Caco-2 (cell line): ENCODE results near the gene IQCN. TPM values are rescaled to one million over a fixed set of nuclear protein-coding genes. Genes with fewer than 3 reads are reported as not detected.

Source experiments
- BruUV-seq: library from RNA; stranded (reverse); fragments of 400-500 nt; replicated peaks from 2 replicates; lab custom pipeline; 2021; lab: Mats Ljungman, UMichigan
- CTCF ChIA-PET: fragments of 300-600 bp; sonication (Branson Sonifier 250); formaldehyde crosslinking; loops from one replicate; lab custom pipeline; 2022; ENCODE audit warnings: antibody characterized with exemption; lab: Charles Lee
- POLR2A ChIA-PET: fragments of 300-600 bp; sonication (Branson Sonifier 250); formaldehyde crosslinking; loops from one replicate; lab custom pipeline; 2022; ENCODE audit warnings: antibody characterized with exemption; lab: Charles Lee
- DNase-seq, 2 experiments: peaks; one replicate each; pipeline versions ENCODE4 v3.0.0 to v3.0.0-alpha.2; 2020 to 2022
- H3K27me3 ChIP-seq: replicated peaks from 2 replicates; pipeline ENCODE4 v1.6.0; 2011; ENCODE audit warnings: low read length; ENCODE audit not compliant: control insufficient read depth, insufficient read depth
- H3K36me3 ChIP-seq: 2 replicates; pipeline ENCODE4 v1.5.1; 2011; ENCODE audit warnings: low read length; ENCODE audit not compliant: control insufficient read depth, insufficient read depth
- H3K4me1 ChIP-seq: fragments of 250-450 bp; sonication (Bioruptor Pico); 2 replicates; pipeline ENCODE4 v1.5.1; 2020; ENCODE audit warnings: mild to moderate bottlenecking
- H3K4me3 ChIP-seq: 2 replicates; pipeline ENCODE4 v1.5.1; 2011; ENCODE audit warnings: low read depth, mild to moderate bottlenecking, control low read depth, low read length
- H3K9me3 ChIP-seq: fragments of 250-450 bp; sonication (Bioruptor Pico); 2 replicates; pipeline ENCODE4 v1.5.1; 2020; ENCODE audit warnings: mild to moderate bottlenecking, moderate library complexity
- H3K27ac Mint-ChIP-seq: one replicate; pipeline ENCODE4 v1.8.0; 2022; ENCODE audit warnings: mixed read lengths; ENCODE audit not compliant: unreplicated experiment
- H3K27me3 Mint-ChIP-seq: one replicate; pipeline ENCODE4 v1.8.0; 2022; ENCODE audit warnings: mixed read lengths; ENCODE audit not compliant: insufficient read depth, unreplicated experiment
- H3K36me3 Mint-ChIP-seq: one replicate; pipeline ENCODE4 v1.8.0; 2022; ENCODE audit warnings: mild to moderate bottlenecking, mixed read lengths; ENCODE audit not compliant: insufficient read depth, unreplicated experiment
- H3K4me1 Mint-ChIP-seq: one replicate; pipeline ENCODE4 v1.8.0; 2022; ENCODE audit warnings: low read depth, mixed read lengths; ENCODE audit not compliant: unreplicated experiment
- H3K4me3 Mint-ChIP-seq: one replicate; pipeline ENCODE4 v1.8.0; 2022; ENCODE audit warnings: mild to moderate bottlenecking, moderate library complexity, mixed read lengths; ENCODE audit not compliant: unreplicated experiment
- H3K9me3 Mint-ChIP-seq: one replicate; pipeline ENCODE4 v1.8.0; 2022; ENCODE audit warnings: mixed read lengths; ENCODE audit not compliant: unreplicated experiment
- intact Hi-C: fragments of 100-400 bp; cut with micrococcal nuclease; formaldehyde crosslinking; loops from one replicate; pipeline ENCODE4 v1.10.0; 2022; ENCODE audit not compliant: unreplicated experiment
- total RNA-seq: library from RNA; stranded (reverse); gene quantifications from 2 replicates; pipeline ENCODE4 v1.2.3, GENCODE V29; 2022
- TF ChIP-seq, protein P1 (sequence below), 2 experiments: fragments of 200-600 bp in 1 of 2; IDR thresholded peaks; 1 replicate in 1 of 2; 2 replicates in 1 of 2; pipeline versions ENCODE4 v1.5.1 to v1.8.0; 2011 to 2022; ENCODE audit warnings: antibody characterized with exemption in 1 of 2, control low read depth in 1 of 2, inconsistent platforms in 1 of 2, low read depth in 1 of 2, low read length in 1 of 2, mild to moderate bottlenecking in 1 of 2, moderate library complexity in 1 of 2; ENCODE audit not compliant: insufficient read depth in 1 of 2, severe bottlenecking in 1 of 2, unreplicated experiment in 1 of 2

The IQCN gene
- total RNA-seq, 1 experiment from 2014 or later, result 2.1 TPM

DNA sequence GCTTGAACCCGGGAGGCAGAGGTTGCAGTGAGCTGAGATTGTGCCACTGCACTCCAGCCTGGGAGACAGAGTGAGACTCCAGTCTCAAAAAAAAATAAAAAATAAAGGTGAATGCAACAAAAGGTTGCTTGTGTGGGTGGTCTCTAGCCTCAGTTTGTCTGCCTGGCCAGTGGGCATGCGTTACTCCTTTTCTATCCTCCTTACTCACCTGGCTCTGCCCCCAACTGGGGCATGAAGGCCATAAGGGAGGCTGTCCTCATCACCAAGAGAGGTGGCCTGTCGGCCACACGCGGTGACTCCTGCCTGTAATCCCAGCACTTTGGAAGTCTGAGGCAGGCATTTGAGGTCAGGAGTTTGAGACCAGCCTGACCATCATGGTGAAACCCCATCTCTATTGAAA lies 9.1 kb upstream of the IQCN start:
- Mint-ChIP-seq H3K27me3 (peaks cover 6% of the 10 kb centered on the region), H3K36me3 (peaks cover 41% of the 10 kb centered on the region), H3K27ac (no peak overlapping the region), H3K4me3 (no peak overlapping the region), H3K9me3 (no peaks in the 10 kb centered on the region), H3K4me1 (peaks cover 26% of the 10 kb centered on the region)
- BruUV-seq, result no TSS peak
- Histone ChIP-seq H3K4me1 (peaks cover 20% of the 10 kb centered on the region), H3K9me3 (no peaks in the 10 kb centered on the region), H3K36me3 (0 out of 2 replicates have a peak, but pooled peaks cover 3% of the 10 kb centered on the region), H3K27me3 (no peaks in the 10 kb centered on the region), H3K4me3 (no peak overlapping the region)
- TF ChIP-seq, protein P1, sequence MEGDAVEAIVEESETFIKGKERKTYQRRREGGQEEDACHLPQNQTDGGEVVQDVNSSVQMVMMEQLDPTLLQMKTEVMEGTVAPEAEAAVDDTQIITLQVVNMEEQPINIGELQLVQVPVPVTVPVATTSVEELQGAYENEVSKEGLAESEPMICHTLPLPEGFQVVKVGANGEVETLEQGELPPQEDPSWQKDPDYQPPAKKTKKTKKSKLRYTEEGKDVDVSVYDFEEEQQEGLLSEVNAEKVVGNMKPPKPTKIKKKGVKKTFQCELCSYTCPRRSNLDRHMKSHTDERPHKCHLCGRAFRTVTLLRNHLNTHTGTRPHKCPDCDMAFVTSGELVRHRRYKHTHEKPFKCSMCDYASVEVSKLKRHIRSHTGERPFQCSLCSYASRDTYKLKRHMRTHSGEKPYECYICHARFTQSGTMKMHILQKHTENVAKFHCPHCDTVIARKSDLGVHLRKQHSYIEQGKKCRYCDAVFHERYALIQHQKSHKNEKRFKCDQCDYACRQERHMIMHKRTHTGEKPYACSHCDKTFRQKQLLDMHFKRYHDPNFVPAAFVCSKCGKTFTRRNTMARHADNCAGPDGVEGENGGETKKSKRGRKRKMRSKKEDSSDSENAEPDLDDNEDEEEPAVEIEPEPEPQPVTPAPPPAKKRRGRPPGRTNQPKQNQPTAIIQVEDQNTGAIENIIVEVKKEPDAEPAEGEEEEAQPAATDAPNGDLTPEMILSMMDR (IDR thresholded peaks at IDR 0.05; ENCODE audit: insufficient read depth in 1 of 2, low read depth in 1 of 2, low read length in 1 of 2, severe bottlenecking in 1 of 2, unreplicated experiment in 1 of 2), result no peak
- POLR2A ChIA-PET, result no interaction called here
- intact Hi-C loops, result no loop called here
- DNase-seq, result no peak
- CTCF ChIA-PET, result no interaction called here

DNA sequence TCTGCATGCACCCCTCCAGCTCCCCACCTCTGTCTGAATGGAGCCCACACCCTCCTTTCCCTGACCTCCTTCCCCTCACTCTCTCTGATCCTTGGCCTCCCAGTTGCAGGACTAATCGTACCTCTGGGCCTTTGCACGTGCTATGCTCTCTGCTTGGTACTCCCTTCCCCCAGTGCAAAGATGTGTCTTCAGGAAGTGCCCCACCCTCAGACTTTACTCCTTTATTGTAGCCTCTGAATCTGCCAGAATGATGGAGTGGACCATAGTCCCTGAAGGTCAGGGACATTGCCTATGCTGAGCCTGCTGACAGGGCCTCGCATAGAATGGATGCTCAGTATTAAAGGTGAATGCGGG lies 8.5 kb upstream of the IQCN start:
- CTCF ChIA-PET, result no interaction called here
- peaks cover 26% of the 10 kb centered on the region for H3K4me1 Mint-ChIP-seq
- H3K36me3 ChIP-seq, result peaks cover 3% of the 10 kb centered on the region; the same call in 1 of the 2 replicates
- peak overlapping the region; percentile 47 for H3K4me3 ChIP-seq
- H3K4me1 ChIP-seq, result peaks cover 23% of the 10 kb centered on the region
- POLR2A ChIA-PET, result interaction anchor here (0.5 to 4.8 kb wide), 8 partner anchors 10 to 103 kb away, joined by 5 to 225 read pairs (median 18); partner anchors contain the start of genes GDF15 and LSM4
- DNase-seq, result no peak
- TF ChIP-seq, protein P1 (IDR thresholded peaks at IDR 0.05; ENCODE audit: insufficient read depth in 1 of 2, low read depth in 1 of 2, low read length in 1 of 2, severe bottlenecking in 1 of 2, unreplicated experiment in 1 of 2), result no peak
- peak overlapping the region; percentile 93 for H3K4me3 Mint-ChIP-seq
- no peaks in the 10 kb centered on the region for H3K27me3 ChIP-seq
- intact Hi-C loops, result loop anchor here (1.0 kb wide), 1 partner anchor 10 kb away; no protein-coding TSS in a partner anchor
- peak overlapping the region; percentile 99 for H3K27ac Mint-ChIP-seq
- H3K36me3 Mint-ChIP-seq, result peaks cover 46% of the 10 kb centered on the region
- H3K27me3 Mint-ChIP-seq, result peaks cover 6% of the 10 kb centered on the region
- no TSS peak for BruUV-seq
- H3K9me3 ChIP-seq, result no peaks in the 10 kb centered on the region
- H3K9me3 Mint-ChIP-seq, result no peaks in the 10 kb centered on the region

DNA sequence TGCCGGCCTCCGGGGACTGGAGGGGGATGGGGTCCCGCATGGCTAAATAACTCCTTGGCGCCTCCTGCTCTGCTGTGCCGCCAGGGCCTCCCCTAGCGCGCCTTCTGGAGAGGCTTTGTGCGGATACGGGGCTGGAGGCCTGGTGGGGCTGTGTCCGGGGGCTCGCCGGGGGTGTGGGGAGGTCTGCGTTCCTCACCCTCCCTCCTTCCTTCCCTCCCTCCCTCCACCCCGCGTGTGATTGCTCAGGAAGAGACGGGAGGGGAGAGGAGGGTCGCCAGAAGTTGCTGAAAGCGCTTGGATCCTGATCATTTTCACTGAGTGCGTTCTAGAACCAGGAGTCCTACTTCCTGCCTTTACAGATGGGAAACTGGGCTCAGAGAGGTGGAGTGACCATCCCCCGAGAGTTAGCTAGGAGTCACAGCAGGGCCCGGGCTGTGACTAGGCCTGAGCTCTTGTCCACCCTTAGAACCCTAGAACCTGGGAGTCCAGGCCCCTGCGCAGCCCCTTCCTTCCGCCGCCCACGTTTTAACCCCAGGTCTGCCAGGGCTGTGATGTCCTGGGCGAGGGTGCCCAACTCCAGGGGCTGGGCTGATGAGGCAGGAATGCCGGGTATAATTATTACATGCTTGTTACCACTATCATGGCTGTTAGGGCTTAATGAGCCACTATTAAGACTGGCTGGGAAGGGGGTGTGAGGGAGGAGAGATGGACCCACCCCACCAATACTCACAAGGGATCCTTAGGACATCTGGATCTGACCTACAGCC lies 8.0 kb upstream of the IQCN start:
- CTCF ChIA-PET, result interaction anchor here (0.6 to 4.8 kb wide), 10 partner anchors 10 to 169 kb away, joined by 3 to 155 read pairs (median 4); partner anchors contain the start of genes GDF15 and LSM4
- peak overlapping the region; percentile 93 for H3K4me3 Mint-ChIP-seq
- H3K4me1 Mint-ChIP-seq, result peaks cover 26% of the 10 kb centered on the region
- H3K4me3 ChIP-seq, result peak overlapping the region; percentile 47
- intact Hi-C loops, result loop anchor here (1.0 kb wide), 1 partner anchor 10 kb away; no protein-coding TSS in a partner anchor
- peaks cover 23% of the 10 kb centered on the region for H3K4me1 ChIP-seq
- TF ChIP-seq, protein P1 (IDR thresholded peaks at IDR 0.05; ENCODE audit: insufficient read depth in 1 of 2, low read depth in 1 of 2, low read length in 1 of 2, severe bottlenecking in 1 of 2, unreplicated experiment in 1 of 2), result peak in 1 of 2 experiments; percentile 30
- no peaks in the 10 kb centered on the region for H3K27me3 ChIP-seq
- BruUV-seq, result TSS peak; percentile 90
- DNase-seq, result no peak
- H3K27ac Mint-ChIP-seq, result peak overlapping the region; percentile 99
- POLR2A ChIA-PET, result interaction anchor here (0.5 to 4.8 kb wide), 39 partner anchors 10 to 862 kb away, joined by 3 to 225 read pairs (median 4); partner anchors contain the start of genes CCDC124, GDF15, KXD1 and LSM4
- no peaks in the 10 kb centered on the region for H3K9me3 ChIP-seq
- H3K27me3 Mint-ChIP-seq, result peaks cover 6% of the 10 kb centered on the region
- H3K9me3 Mint-ChIP-seq, result no peaks in the 10 kb centered on the region
- peaks cover 52% of the 10 kb centered on the region for H3K36me3 Mint-ChIP-seq
- peaks cover 3% of the 10 kb centered on the region; the same call in 1 of the 2 replicates for H3K36me3 ChIP-seq
